Small intestine (tissue), 7 donors: ENCODE results near the gene SYT8. TPM values are rescaled to one million over a fixed set of nuclear protein-coding genes. Genes with fewer than 3 reads are reported as not detected.
A peak's percentile ranks its signal among the peaks of the same experiment; 100 is the strongest.

Source experiments
- DNase-seq, 2 donors: peaks; one replicate each; pipeline versions ENCODE4 v3.0.0 to v3.0.0-alpha.2; 2013
- FAIRE-seq: peaks from 2 replicates; lab custom pipeline; 2012; peaks lifted over from hg19 to GRCh38; lab: Jason Lieb, UNC
- H3K27ac ChIP-seq, 3 donors: one replicate each; pipeline ENCODE4 v1.5.1; 2013; ENCODE audit warnings: low read length in 2 of 3, mild to moderate bottlenecking in 2 of 3, control low read depth in 1 of 3, inconsistent platforms in 1 of 3, low read depth in 1 of 3, moderate library complexity in 1 of 3
- H3K27me3 ChIP-seq, 3 donors: one replicate each; pipeline ENCODE4 v1.6.1; 2013; ENCODE audit warnings: low read length in 3 of 3, inconsistent platforms in 1 of 3; ENCODE audit not compliant: control insufficient read depth in 3 of 3, insufficient read depth in 3 of 3
- H3K36me3 ChIP-seq, 3 donors: one replicate each; pipeline ENCODE4 v1.6.1; 2013; ENCODE audit warnings: low read length in 3 of 3, inconsistent platforms in 1 of 3, low read depth in 1 of 3, mild to moderate bottlenecking in 1 of 3, moderate library complexity in 1 of 3; ENCODE audit not compliant: control insufficient read depth in 3 of 3, insufficient read depth in 2 of 3
- H3K4me1 ChIP-seq, 3 donors: one replicate each; pipeline ENCODE4 v1.6.1; 2013; ENCODE audit warnings: low read length in 2 of 3, inconsistent platforms in 1 of 3, low read depth in 1 of 3, mild to moderate bottlenecking in 1 of 3, moderate library complexity in 1 of 3; ENCODE audit not compliant: control insufficient read depth in 3 of 3, insufficient read depth in 2 of 3
- H3K4me3 ChIP-seq, 3 donors: one replicate each; pipeline ENCODE4 v1.5.1; 2013; ENCODE audit warnings: low read length in 3 of 3, control low read depth in 1 of 3, inconsistent platforms in 1 of 3, low read depth in 1 of 3, mild to moderate bottlenecking in 1 of 3, moderate library complexity in 1 of 3
- H3K9me3 ChIP-seq, 2 donors: one replicate each; pipeline ENCODE4 v1.6.1; 2013; ENCODE audit warnings: low read depth in 1 of 2, low read length in 1 of 2; ENCODE audit not compliant: control insufficient read depth in 2 of 2, insufficient read depth in 1 of 2
- WGBS, 3 donors: extraction: QIAGEN DNeasy Blood & Tissue Kit; methylation state at CpG; one replicate each; pipeline ENCODE4 v1.1.7; 2013; 5-methylcytosine and 5-hydroxymethylcytosine counted together
- polyA plus RNA-seq, 4 donors: library from polyadenylated mRNA; stranded (reverse) in 3 of 4; unstranded in 1 of 4; fragments of 200-250 nt in 3 of 4; fragments of 120-200 nt in 1 of 4; gene quantifications; one replicate each; pipeline versions ENCODE4 v1.2.1 to v1.2.3, GENCODE V29; 2013
- donor health status: healthy with polysubstance abuse.
- donor health status: control.
- donor health status: control.
- donor health status: Bipolar disorder and iron deficiency.
- donor health status: healthy.

SYT8 gene
- polyA plus RNA-seq, 4 donors: 3.1 to 46.5 (median 24.2) TPM

GRCh38 chr11:1821562-1821961, 13.2 kb upstream of the SYT8 start:
- Histone ChIP-seq H3K9me3 (peaks cover 0 to 14% of the 10 kb centered on the region in 2 donors), H3K4me3 (no peak overlapping the region), H3K36me3 (no peaks in the 10 kb centered on the region), H3K27ac (no peak overlapping the region), H3K27me3 (no peaks in the 10 kb centered on the region), H3K4me1 (peaks cover 0 to 9% (median 0%) of the 10 kb centered on the region in 3 donors)
- FAIRE-seq: no peak
- DNase-seq: no peak

DNA sequence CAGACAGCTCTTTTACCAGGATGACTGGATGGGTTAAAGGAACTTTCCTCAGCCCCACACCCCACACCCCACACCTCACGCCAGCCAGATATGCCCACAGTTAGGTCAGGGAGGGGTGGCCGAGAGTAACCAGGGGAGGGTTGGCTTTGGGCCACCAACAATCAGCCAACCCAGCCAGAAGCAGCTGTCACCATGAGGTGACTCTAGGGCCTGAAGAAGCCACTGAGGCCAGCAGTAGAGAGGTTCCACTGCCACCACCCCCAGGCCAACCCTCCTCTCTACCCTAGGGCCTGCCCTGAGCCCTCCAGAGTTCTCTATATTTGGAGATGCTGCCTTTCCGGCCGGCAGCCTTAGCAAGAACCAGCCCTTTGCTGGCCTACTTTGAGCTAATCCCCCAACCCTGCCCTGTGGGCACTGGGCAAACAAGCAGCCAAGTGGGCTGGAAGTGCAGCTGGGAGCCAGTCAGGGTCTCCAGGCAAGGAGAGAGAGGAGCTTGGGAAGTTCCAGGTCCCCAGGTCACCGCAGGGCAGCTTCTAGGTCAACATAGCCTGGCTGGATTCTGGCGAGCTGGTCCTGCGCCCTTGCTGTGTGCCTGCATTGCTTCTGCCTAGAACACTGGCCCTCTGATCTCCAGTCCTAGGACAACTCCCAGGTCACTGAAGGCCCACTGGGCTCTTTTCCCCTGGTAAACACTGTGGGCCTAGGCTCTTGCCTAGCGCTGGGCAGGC, 12.0 kb upstream of the SYT8 start:
- peaks cover 0 to 13% of the 10 kb centered on the region in 2 donors for H3K9me3 ChIP-seq
- 75 to 86% (median 80%) methylated on average over 8 of the region's 8 CpGs for WGBS, 3 donors
- no peak overlapping the region for H3K27ac ChIP-seq
- no peaks in the 10 kb centered on the region for H3K36me3 ChIP-seq
- H3K27me3 ChIP-seq: no peaks in the 10 kb centered on the region
- no peak overlapping the region for H3K4me3 ChIP-seq
- DNase-seq (no peak), FAIRE-seq (no peak)
- peaks cover 0 to 20% (median 0%) of the 10 kb centered on the region in 3 donors for H3K4me1 ChIP-seq

DNA sequence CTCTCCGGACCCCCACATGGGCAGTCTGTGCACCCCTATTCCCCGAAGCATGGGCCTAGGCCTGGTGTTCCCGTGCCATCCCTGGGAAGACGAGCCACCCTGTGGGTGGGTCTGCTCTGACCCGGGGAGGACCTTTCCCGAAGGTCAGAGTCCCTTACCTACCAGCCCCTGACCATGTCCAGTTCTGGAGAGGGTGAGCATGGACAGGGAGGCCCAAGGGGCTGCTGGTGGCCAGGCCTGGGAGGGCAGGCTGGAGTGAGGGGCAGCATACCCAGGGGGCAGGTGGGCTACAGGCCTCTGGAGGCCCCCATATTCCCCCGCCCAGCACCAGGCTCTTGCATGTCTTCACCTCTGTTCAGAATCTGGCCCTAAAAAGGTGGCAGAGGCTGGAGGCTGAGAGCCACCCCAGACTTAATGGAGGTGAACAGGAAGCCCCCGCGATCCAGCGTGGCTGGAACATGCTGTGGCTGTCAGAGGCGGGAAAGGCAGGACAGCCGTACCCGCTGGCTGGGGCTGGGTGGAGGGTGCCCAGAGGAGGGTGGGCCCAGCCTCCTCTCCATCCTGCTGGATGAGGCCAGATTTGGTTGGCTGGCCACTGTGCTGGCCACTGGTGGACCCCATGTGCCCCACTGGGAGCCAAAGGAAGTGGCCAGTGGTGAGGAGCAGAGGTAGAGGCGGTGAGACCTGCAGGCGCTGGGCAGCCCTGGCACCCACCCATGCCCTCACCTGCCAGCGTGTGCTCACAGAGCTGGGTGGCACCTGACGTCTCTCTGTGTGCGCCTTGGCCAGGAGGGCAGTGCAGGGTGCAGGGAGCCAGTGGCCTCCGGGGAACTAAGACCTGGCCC, 11.2 kb upstream of the SYT8 start:
- no peak for DNase-seq
- Histone ChIP-seq H3K4me3 (no peak overlapping the region), H3K9me3 (peaks cover 0 to 7% of the 10 kb centered on the region in 2 donors), H3K27ac (no peak overlapping the region), H3K36me3 (no peaks in the 10 kb centered on the region), H3K4me1 (peaks cover 0 to 20% (median 0%) of the 10 kb centered on the region in 3 donors), H3K27me3 (peaks cover 0 to 1% (median 0%) of the 10 kb centered on the region in 3 donors)
- 88 to 90% (median 89%) methylated on average over 19 of the region's 19 CpGs for WGBS, 3 donors
- FAIRE-seq: no peak

DNA sequence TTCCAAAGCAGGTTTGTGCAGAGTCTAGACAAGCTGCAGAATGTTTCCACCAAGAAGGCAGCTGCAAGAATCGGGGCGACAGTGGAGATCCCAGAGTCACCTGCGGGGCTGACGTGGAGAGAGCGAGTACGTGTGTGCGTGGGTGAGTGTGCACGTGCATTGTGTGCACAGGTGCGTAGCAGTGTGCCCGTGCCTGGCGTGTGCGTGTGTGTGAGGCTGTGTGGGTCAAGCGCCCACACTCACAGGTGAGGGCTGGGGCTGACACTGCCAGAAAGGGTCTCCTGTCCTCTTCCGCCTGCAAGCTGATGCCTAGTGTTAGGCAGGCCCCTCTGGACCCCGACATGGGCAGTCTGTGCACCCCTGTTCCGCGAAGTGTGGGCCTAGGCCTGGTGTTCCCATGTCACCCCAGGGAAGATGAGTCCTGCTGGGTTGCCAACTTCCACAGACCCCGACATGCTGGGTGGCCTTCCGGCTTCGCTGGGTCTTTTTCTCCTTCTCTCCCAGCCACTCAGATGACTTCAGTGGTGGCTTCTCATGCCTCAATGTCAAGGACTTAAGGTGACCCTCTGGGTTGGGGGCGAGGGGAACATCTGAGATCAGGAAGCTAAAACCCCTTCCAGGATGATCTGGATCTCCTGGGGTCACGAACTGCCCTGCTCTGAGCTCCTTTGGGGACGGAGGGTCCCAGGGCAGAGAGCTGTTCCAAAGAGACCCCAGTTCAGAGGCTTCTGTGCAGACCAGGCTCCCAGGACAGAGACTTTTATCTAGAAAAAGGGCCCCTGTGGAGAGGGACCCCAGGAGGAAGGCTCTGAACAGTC, 10.4 kb upstream of the SYT8 start:
- WGBS, 3 donors: 87 to 94% (median 91%) methylated on average over 22 to 23 of the region's 23 CpGs

DNA sequence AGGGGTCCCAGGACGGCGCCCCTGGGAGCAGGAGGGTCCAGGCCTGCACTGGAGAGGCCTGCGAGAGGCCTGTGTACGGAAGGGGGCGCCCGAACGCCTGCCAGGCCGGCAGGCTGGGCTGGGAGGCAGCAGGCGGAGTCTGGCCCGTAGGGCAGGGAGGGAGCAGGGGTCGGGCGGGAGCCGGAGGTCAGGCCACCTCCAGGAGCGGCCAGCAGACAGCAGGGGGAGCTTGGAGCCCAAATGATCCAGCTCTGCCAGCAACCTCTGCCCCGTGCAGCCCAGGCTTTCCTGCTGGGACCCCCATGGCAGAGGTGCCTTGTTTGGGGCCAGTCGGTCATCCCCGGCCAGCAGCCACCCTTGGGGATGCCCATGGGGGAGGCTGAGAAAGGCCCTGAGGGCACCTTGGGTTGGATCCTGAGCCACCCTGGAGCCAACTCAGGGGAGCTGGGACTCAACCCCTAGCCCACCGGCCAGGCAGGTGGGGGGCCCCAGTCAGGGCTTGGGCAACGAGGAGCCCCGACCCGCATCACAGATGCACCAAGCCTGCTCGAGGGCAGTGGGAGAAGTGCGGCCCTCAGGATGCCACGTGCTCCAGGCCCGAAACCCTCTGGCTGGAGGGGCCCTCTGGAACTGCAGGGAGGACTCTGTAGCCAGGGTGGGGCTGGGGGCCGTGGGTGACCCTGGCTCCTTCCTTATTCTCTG, 9.6 kb upstream of the SYT8 start:
- Histone ChIP-seq H3K27me3 (peaks cover 0 to 2% (median 0%) of the 10 kb centered on the region in 3 donors), H3K27ac (no peak overlapping the region), H3K9me3 (no peaks in the 10 kb centered on the region), H3K4me1 (peaks cover 0 to 30% (median 0%) of the 10 kb centered on the region in 3 donors), H3K4me3 (no peak overlapping the region), H3K36me3 (no peaks in the 10 kb centered on the region)
- WGBS, 3 donors: 22 to 48% (median 45%) methylated on average over 26 of the region's 26 CpGs
- DNase-seq: peak; percentile 56 to 74
- FAIRE-seq: no peak

More for the DNA sequence above, 10.4 kb upstream of the SYT8 start:
- Histone ChIP-seq H3K27ac (no peak overlapping the region), H3K27me3 (peaks cover 0 to 2% (median 0%) of the 10 kb centered on the region in 3 donors), H3K4me1 (peaks cover 0 to 23% (median 0%) of the 10 kb centered on the region in 3 donors), H3K36me3 (no peaks in the 10 kb centered on the region), H3K4me3 (no peak overlapping the region), H3K9me3 (no peaks in the 10 kb centered on the region)
- DNase-seq (no peak), FAIRE-seq (no peak)

GRCh38 chr11:1825785-1826451, 8.9 kb upstream of the SYT8 start:
- no peak for DNase-seq
- Histone ChIP-seq H3K4me3 (no peak overlapping the region), H3K27ac (no peak overlapping the region), H3K4me1 (peaks cover 3 to 37% (median 4%) of the 10 kb centered on the region in 3 donors), H3K27me3 (peaks cover 0 to 2% (median 0%) of the 10 kb centered on the region in 3 donors), H3K36me3 (no peaks in the 10 kb centered on the region), H3K9me3 (no peaks in the 10 kb centered on the region)
- WGBS, 3 donors: 59 to 87% (median 71%) methylated on average over 30 to 33 of the region's 33 CpGs
- no peak for FAIRE-seq

DNA sequence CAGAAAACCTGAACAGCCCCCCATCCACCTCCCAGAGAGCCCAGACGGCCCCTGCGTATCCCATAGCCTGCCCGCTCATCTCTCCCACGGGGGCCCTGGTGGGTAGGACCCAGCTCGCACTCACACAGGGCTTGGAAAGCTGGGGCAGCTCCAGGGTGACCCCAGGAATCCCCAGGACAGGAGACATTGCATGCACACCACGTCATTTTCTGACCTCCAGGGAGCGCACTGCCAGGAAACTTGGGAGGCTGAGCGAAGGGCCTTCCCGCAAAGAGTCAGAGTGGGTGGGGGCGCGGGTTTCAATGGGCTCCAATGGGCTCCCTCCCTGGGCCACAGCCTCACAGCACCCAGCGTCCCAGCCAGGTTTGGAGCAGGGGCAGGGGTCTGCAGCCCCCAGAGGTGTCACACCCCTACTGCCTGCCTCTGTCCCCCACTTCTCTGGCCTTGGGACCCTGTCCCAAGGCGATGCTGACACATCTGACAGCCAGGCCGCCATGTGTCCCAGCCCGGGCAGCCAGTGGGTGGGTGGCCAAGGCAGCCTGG, 8.2 kb upstream of the SYT8 start:
- no peak for FAIRE-seq
- Histone ChIP-seq H3K9me3 (no peaks in the 10 kb centered on the region), H3K27ac (peak overlapping the region in 1 of 3 donors; percentile 46), H3K4me1 (peaks cover 3 to 44% (median 11%) of the 10 kb centered on the region in 3 donors), H3K4me3 (no peak overlapping the region), H3K36me3 (no peaks in the 10 kb centered on the region), H3K27me3 (peaks cover 0 to 2% (median 0%) of the 10 kb centered on the region in 3 donors)
- DNase-seq: peak in 1 of 2 donors; percentile 67
- WGBS, 3 donors: 29 to 65% (median 40%) methylated on average over 15 of the region's 15 CpGs
